ENCODE measurements around the gene PEX14. TPM values are rescaled to one million over a fixed set of nuclear protein-coding genes. Genes with fewer than 3 reads are reported as not detected.

PEX14 gene
- total RNA-seq, 2 experiments from 2014 or later, result 13.3 to 14.8 TPM

DNA sequence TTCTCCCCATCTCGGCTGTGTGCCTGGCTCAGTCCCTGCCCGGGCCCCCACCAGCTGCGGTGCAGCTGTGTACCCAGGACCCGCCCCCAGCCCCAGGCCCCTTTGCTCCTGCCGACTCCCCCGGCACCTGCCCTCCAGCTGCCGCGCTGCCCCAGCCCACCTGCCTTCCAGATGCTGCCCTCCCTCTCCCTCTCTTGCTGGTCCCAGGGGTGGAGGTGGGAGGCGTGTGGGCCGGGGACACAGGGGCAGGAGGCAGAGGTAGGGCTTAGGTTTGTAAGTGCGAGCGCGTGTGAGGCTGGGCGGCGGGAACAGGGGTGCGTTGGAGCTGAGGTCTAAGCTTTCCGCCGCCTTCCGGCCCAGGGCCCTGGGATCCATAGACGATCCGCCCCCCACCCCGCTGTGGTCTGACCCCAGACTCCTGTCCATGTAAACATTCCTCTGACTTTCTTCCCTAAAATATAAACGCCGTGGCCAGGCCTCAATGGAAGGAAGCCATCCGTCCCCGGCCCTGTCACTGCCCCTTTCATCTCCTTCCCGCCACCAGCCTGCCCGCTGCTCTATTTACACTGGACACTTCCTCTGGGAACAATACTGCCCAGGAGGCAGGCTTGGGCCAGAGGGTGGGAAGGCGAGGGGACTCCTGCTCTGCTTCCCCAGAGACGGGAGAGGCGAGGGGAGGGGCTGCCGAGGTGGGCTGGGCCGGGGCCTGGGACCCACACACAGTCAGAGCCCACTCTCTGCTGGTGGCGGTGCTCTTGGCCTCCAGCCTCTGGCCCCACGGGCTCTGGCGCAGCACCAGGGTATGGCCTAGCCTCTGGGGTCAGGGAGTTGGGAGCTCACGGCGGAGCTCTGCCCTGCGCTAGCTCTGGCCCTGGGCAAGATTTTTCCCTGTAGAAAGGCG is 193.4 kb downstream of the PEX14 start:
- TF ChIP-seq, protein P1, sequence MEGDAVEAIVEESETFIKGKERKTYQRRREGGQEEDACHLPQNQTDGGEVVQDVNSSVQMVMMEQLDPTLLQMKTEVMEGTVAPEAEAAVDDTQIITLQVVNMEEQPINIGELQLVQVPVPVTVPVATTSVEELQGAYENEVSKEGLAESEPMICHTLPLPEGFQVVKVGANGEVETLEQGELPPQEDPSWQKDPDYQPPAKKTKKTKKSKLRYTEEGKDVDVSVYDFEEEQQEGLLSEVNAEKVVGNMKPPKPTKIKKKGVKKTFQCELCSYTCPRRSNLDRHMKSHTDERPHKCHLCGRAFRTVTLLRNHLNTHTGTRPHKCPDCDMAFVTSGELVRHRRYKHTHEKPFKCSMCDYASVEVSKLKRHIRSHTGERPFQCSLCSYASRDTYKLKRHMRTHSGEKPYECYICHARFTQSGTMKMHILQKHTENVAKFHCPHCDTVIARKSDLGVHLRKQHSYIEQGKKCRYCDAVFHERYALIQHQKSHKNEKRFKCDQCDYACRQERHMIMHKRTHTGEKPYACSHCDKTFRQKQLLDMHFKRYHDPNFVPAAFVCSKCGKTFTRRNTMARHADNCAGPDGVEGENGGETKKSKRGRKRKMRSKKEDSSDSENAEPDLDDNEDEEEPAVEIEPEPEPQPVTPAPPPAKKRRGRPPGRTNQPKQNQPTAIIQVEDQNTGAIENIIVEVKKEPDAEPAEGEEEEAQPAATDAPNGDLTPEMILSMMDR (IDR thresholded peaks at IDR 0.05), result no peak
- DNase-seq, result no peak
- no peak for ATAC-seq (ENCODE audit: poor library complexity)
- Mint-ChIP-seq H3K27me3 (no peaks in the 10 kb centered on the region), H3K36me3 (ENCODE audit: low read depth) (no peaks in the 10 kb centered on the region), H3K9me3 (no peaks in the 10 kb centered on the region), H3K4me3 (no peak overlapping the region), H3K27ac (no peak overlapping the region), H3K4me1 (ENCODE audit: low read depth) (no peaks in the 10 kb centered on the region)
- Histone ChIP-seq H3K4me3 (ENCODE audit: low read length) (no peak overlapping the region), H3K27ac (ENCODE audit: low read depth in 1 of 2, low read length in 2 of 2) (no peak overlapping the region), H3K36me3 (ENCODE audit: insufficient read depth, low read length) (peaks cover 11% of the 10 kb centered on the region), H3K9me3 (ENCODE audit: control insufficient read depth in 1 of 2, insufficient read depth in 1 of 2, low read length in 2 of 2) (no peaks in the 10 kb centered on the region), H3K4me1 (ENCODE audit: insufficient read depth, low read length) (no peaks in the 10 kb centered on the region), H3K27me3 (ENCODE audit: control insufficient read depth in 1 of 2, insufficient read depth in 2 of 2, low read length in 2 of 2) (no peaks in the 10 kb centered on the region)
- ChIA-PET CTCF (no interaction called here), POLR2A (no interaction called here)
- intact Hi-C loops (cut with DNase I, micrococcal nuclease), result no loop called here

- TF ChIP-seq, protein P1 (IDR thresholded peaks at IDR 0.05), result no peak
- POLR2A ChIA-PET, result no interaction called here
- no peaks in the 10 kb centered on the region for H3K36me3 Mint-ChIP-seq (ENCODE audit: low read depth)
These were observed 194.8 kb downstream of the PEX14 start for GRCh38 chr1:10669570-10669969.

DNA sequence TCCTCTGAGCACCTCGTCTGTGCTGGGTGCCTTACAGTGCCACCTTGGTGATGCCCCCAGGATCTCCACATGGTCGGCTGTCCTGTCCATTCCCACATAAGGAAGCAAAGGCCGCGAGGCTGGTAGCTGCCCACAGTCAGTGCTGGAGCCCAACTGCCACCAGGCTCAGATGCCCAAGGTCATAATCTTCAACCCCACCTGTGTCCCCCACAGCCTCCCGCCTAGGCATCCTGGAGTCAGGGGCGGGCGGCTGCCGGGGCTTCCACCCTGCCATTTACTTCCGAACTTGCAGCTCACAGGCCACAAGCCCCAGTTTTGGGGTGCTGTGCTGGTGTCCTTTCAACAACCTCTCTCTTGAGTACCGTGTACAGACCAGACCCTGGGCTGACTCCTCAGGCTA is 195.4 kb downstream of the PEX14 start:
- DNase-seq, result no peak
- Histone ChIP-seq H3K4me1 (ENCODE audit: insufficient read depth, low read length) (no peaks in the 10 kb centered on the region), H3K9me3 (ENCODE audit: control insufficient read depth in 1 of 2, insufficient read depth in 1 of 2, low read length in 2 of 2) (no peaks in the 10 kb centered on the region), H3K27ac (ENCODE audit: low read depth in 1 of 2, low read length in 2 of 2) (no peak overlapping the region), H3K36me3 (ENCODE audit: insufficient read depth, low read length) (peaks cover 1% of the 10 kb centered on the region), H3K4me3 (ENCODE audit: low read length) (no peak overlapping the region), H3K27me3 (ENCODE audit: control insufficient read depth in 1 of 2, insufficient read depth in 2 of 2, low read length in 2 of 2) (no peaks in the 10 kb centered on the region)
- Mint-ChIP-seq H3K36me3 (ENCODE audit: low read depth) (no peaks in the 10 kb centered on the region), H3K9me3 (no peaks in the 10 kb centered on the region), H3K4me3 (no peak overlapping the region), H3K27ac (no peak overlapping the region), H3K27me3 (no peaks in the 10 kb centered on the region), H3K4me1 (ENCODE audit: low read depth) (no peaks in the 10 kb centered on the region)
- intact Hi-C loops (cut with DNase I, micrococcal nuclease), result no loop called here
- TF ChIP-seq, protein P1 (IDR thresholded peaks at IDR 0.05), result no peak
- ChIA-PET CTCF (no interaction called here), POLR2A (no interaction called here)
- no peak for ATAC-seq (ENCODE audit: poor library complexity)

More at GRCh38 chr1:10669570-10669969, 194.8 kb downstream of the PEX14 start:
- Mint-ChIP-seq H3K9me3 (no peaks in the 10 kb centered on the region), H3K4me3 (no peak overlapping the region), H3K4me1 (ENCODE audit: low read depth) (no peaks in the 10 kb centered on the region), H3K27me3 (no peaks in the 10 kb centered on the region), H3K27ac (no peak overlapping the region)
- H3K4me3 ChIP-seq (ENCODE audit: low read length), result no peak overlapping the region
- ATAC-seq (ENCODE audit: poor library complexity), result no peak
- DNase-seq, result no peak
- H3K27ac ChIP-seq (ENCODE audit: low read depth in 1 of 2, low read length in 2 of 2), result no peak overlapping the region
- H3K4me1 ChIP-seq (ENCODE audit: insufficient read depth, low read length), result no peaks in the 10 kb centered on the region
- peaks cover 6% of the 10 kb centered on the region for H3K36me3 ChIP-seq (ENCODE audit: insufficient read depth, low read length)
- no peaks in the 10 kb centered on the region for H3K9me3 ChIP-seq (ENCODE audit: control insufficient read depth in 1 of 2, insufficient read depth in 1 of 2, low read length in 2 of 2)
- intact Hi-C loops (cut with DNase I, micrococcal nuclease), result no loop called here
- H3K27me3 ChIP-seq (ENCODE audit: control insufficient read depth in 1 of 2, insufficient read depth in 2 of 2, low read length in 2 of 2), result no peaks in the 10 kb centered on the region
- CTCF ChIA-PET, result no interaction called here
